ENCODE data around the gene SCNN1B. TPM values are rescaled to one million over a fixed set of nuclear protein-coding genes. Genes with fewer than 3 reads are reported as not detected.

The SCNN1B gene
- total and polyA plus RNA-seq, 2 of the 13 experiments (the other 11 are each of a cell fraction or from before 2014, with no cell fraction given) = not detected

- TF ChIP-seq, protein P1, sequence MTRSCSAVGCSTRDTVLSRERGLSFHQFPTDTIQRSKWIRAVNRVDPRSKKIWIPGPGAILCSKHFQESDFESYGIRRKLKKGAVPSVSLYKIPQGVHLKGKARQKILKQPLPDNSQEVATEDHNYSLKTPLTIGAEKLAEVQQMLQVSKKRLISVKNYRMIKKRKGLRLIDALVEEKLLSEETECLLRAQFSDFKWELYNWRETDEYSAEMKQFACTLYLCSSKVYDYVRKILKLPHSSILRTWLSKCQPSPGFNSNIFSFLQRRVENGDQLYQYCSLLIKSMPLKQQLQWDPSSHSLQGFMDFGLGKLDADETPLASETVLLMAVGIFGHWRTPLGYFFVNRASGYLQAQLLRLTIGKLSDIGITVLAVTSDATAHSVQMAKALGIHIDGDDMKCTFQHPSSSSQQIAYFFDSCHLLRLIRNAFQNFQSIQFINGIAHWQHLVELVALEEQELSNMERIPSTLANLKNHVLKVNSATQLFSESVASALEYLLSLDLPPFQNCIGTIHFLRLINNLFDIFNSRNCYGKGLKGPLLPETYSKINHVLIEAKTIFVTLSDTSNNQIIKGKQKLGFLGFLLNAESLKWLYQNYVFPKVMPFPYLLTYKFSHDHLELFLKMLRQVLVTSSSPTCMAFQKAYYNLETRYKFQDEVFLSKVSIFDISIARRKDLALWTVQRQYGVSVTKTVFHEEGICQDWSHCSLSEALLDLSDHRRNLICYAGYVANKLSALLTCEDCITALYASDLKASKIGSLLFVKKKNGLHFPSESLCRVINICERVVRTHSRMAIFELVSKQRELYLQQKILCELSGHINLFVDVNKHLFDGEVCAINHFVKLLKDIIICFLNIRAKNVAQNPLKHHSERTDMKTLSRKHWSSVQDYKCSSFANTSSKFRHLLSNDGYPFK (CRISPR knock-in tag; IDR thresholded peaks at IDR 0.05; ENCODE audit: borderline replicate concordance) = no peak
- no peak for TF ChIP-seq PAWR (CRISPR knock-in tag; IDR thresholded peaks at IDR 0.05; ENCODE audit: borderline replicate concordance)
Observed at GRCh38 chr16:23424292-23424958, 122.3 kb downstream of the SCNN1B start (continued).

GRCh38 chr16:23428351-23428750 is 126.2 kb downstream of the SCNN1B start:
- Histone ChIP-seq H3K79me2 (ENCODE audit: insufficient read depth, low read length) (no peaks in the 10 kb centered on the region), H3K4me3 (replicated peaks in 1 of 3; ENCODE audit: insufficient read depth in 1 of 3, low read depth in 2 of 3, low read length in 3 of 3) (no peak overlapping the region), H4K20me1 (ENCODE audit: insufficient read depth, low read length) (no peaks in the 10 kb centered on the region), H3K9ac (ENCODE audit: insufficient read depth, low read depth, low read length) (no peak overlapping the region), H3K27ac (ENCODE audit: extremely low read length, insufficient read depth, low read length) (no peak overlapping the region), H3K9me3 (ENCODE audit: low read length) (no peaks in the 10 kb centered on the region), H3K36me3 (replicated peaks in 1 of 2; ENCODE audit: control insufficient read depth in 1 of 2, insufficient read depth in 2 of 2, low read length in 2 of 2) (peaks cover 19 to 49% of the 10 kb centered on the region in 2 experiments), H3K27me3 (ENCODE audit: control insufficient read depth in 1 of 2, insufficient read depth in 2 of 2, low read length in 2 of 2) (no peaks in the 10 kb centered on the region), H2AFZ (ENCODE audit: low read length) (no peak overlapping the region), H3K4me2 (ENCODE audit: low read depth, low read length) (no peak overlapping the region), H3K4me1 (ENCODE audit: insufficient read depth, low read length) (no peaks in the 10 kb centered on the region)
- intact Hi-C loops (cut with micrococcal nuclease; ENCODE audit: unreplicated experiment) (no loop called here), in situ Hi-C loops (cut with HindIII; ENCODE audit: extremely low pct_ligation_motif_present, low pct_unique_long_range_greater_than_20kb) (no loop called here)
- WGBS (ENCODE audit: low lambda C conversion rate) = 92% methylated on average over 2 of the region's 2 CpGs
- DNase-seq (ENCODE audit: low spot score) (no peak), FAIRE-seq (no peak), ATAC-seq (no peak)
- ChIA-PET CTCF (ENCODE audit: low intra/inter-chr PET ratio, low total read pairs) (no interaction called here), POLR2A (no interaction called here)
- no TSS peak for BruUV-seq (replicated peaks)
- no peak for TF ChIP-seq PAF1 (CRISPR knock-in tag; IDR thresholded peaks at IDR 0.05)
- TF ChIP-seq FUBP1 (CRISPR knock-in tag; IDR thresholded peaks at IDR 0.05; ENCODE audit: borderline replicate concordance) = no peak
- no peak for TF ChIP-seq EED (CRISPR knock-in tag; IDR thresholded peaks at IDR 0.05)
- no peak for TF ChIP-seq ZNF253 (CRISPR knock-in tag; IDR thresholded peaks at IDR 0.05; ENCODE audit: borderline replicate concordance)
- no peak for TF ChIP-seq IRX3 (CRISPR knock-in tag; IDR thresholded peaks at IDR 0.05; ENCODE audit: borderline replicate concordance, low read depth)
- TF ChIP-seq GTF3A (CRISPR knock-in tag; conservative IDR thresholded peaks at IDR 0.05) = no peak
- TF ChIP-seq, protein P2, sequence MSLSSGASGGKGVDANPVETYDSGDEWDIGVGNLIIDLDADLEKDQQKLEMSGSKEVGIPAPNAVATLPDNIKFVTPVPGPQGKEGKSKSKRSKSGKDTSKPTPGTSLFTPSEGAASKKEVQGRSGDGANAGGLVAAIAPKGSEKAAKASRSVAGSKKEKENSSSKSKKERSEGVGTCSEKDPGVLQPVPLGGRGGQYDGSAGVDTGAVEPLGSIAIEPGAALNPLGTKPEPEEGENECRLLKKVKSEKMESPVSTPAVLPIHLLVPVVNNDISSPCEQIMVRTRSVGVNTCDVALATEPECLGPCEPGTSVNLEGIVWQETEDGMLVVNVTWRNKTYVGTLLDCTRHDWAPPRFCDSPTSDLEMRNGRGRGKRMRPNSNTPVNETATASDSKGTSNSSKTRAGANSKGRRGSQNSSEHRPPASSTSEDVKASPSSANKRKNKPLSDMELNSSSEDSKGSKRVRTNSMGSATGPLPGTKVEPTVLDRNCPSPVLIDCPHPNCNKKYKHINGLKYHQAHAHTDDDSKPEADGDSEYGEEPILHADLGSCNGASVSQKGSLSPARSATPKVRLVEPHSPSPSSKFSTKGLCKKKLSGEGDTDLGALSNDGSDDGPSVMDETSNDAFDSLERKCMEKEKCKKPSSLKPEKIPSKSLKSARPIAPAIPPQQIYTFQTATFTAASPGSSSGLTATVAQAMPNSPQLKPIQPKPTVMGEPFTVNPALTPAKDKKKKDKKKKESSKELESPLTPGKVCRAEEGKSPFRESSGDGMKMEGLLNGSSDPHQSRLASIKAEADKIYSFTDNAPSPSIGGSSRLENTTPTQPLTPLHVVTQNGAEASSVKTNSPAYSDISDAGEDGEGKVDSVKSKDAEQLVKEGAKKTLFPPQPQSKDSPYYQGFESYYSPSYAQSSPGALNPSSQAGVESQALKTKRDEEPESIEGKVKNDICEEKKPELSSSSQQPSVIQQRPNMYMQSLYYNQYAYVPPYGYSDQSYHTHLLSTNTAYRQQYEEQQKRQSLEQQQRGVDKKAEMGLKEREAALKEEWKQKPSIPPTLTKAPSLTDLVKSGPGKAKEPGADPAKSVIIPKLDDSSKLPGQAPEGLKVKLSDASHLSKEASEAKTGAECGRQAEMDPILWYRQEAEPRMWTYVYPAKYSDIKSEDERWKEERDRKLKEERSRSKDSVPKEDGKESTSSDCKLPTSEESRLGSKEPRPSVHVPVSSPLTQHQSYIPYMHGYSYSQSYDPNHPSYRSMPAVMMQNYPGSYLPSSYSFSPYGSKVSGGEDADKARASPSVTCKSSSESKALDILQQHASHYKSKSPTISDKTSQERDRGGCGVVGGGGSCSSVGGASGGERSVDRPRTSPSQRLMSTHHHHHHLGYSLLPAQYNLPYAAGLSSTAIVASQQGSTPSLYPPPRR (CRISPR knock-in tag; IDR thresholded peaks at IDR 0.05; ENCODE audit: borderline replicate concordance) = no peak
- no peak for TF ChIP-seq NCOR1 (IDR thresholded peaks at IDR 0.05; ENCODE audit: borderline replicate concordance, low read length)
- TF ChIP-seq U2AF1 (optimal IDR thresholded peaks at IDR 0.05; ENCODE audit: low read depth, low read length) = no peak
- no peak for TF ChIP-seq MYNN (CRISPR knock-in tag; IDR thresholded peaks at IDR 0.05; ENCODE audit: low read depth)
- no peak for TF ChIP-seq ZNF614 (CRISPR knock-in tag; IDR thresholded peaks at IDR 0.05; ENCODE audit: borderline replicate concordance)

All from HepG2 (cell line).